GM19099 (cell line): ENCODE results near the gene GTF2F1.

Source experiments
- POLR2A ChIP-seq: IDR thresholded peaks from 3 replicates; pipeline ENCODE4 v1.6.1; 2011; ENCODE audit warnings: low read depth; ENCODE audit not compliant: insufficient read length; ENCODE audit errors: extremely low read depth

GTF2F1 gene

DNA sequence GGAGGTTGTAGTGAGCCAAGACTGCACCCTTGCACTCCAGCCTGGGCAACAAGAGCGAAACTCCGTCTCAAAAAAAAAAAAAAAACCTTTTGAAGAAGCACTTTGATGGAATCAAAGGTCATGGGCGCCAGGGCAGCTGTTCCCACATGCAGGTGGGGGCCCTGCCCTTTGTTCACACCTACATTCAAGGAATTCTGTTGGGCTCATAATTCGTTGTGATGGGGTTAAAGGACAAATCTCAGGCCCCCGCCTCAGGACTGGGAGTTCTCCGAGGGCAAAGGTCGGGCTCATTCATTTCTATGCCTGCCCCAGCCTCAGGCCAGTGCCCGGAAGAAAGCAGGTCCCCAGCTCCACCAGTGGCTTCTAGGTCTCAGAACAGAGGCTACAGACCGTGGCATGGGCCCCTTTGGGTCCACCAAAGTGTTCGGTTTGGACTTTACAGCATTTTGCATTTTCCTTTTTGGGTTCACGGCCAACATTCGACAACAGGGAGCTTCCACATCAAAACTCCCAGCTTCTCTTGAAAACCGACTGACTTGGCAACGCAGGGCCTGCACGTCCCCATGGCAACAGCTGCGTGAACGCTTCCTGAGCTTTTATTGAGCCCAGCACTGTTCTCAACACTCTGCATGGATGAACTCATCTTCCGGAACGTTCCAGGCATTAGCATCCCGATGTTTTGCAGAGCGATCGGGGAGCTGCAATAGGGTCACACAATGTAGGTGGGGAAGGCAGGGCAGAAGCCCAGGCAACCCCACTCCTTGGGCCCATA, 10.1 kb upstream of the GTF2F1 start:
- no peak for TF ChIP-seq POLR2A

DNA sequence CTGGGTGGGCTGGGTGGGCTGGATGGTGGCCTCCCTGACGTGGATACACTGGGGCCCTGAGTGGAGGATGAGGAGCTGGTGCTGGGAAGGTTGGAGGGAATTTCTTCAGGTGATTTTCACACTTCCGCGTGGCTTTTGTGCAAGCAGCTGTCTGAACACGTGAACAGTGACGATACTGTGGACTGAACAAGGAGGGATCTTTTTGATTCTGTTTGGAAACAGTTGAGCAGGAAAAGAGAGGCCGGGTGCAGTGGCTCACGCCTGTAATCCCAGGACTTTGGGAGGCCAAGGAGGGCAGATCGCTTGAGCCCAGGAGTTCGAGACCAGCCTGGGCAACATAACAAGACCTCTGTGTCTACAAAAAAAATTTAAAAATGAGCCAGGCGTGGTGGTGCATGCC, 9.1 kb upstream of the GTF2F1 start:
- TF ChIP-seq POLR2A = no peak

DNA sequence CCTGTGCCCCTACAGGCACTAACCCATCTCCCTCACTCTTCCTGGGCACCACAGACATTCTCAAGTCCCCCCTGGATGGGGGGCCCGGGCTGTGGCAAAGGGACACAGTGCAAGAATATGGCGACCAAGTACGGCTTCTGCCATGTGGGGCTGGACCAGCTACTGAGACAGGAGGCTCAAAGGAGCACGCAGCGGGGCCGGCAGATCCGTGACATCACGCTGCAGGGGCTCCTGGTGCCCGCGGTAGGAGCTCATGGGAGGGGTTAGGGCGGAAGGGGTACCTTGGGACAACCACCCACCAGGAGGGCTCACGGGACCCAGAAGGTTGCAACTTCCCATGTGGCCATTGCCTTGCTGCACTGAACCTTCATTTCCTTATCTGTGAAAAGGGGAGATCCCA, 3.3 kb upstream of the GTF2F1 start:
- no peak for TF ChIP-seq POLR2A

DNA sequence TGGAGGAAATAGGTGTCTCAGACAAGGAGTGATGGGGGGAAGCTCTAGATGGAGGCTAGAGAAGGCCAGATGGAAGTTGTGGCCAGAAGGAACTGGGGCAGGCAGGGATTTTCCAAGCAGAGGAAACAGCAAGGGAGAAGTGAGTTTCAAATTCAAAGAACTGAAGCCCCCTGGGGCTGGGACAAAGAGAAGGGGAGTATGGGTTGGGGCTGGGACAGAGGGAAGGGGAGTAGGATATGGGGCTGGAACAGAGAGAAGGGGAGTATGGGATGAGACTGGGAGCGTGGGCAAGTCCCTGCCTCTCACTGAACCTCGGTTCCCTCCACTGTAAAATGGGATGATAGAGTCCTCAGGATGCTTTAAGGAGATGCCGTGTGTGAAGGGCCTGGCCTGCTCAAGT, 1.9 kb upstream of the GTF2F1 start:
- TF ChIP-seq POLR2A = no peak

DNA sequence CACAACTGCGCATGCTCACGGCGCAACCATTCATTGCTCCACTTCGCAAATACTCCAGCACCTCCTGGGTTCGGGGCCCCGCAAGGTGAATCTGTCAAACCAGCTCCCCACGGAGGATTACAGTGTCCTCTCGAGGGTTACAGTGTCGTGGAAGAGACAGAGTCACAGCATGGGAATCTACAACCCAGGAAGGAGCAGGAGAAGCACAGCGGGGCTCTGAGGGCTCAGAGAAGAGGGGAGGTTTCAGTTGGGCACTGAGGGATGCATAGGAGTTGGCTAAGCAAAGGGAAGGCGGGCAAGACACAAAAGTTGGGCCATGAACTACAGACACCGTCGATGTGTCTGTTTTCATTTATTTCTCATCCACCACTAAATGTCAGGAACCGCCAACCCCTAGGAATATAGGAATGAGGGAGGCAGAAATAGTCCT, 1.0 kb upstream of the GTF2F1 start:
- no peak for TF ChIP-seq POLR2A

DNA sequence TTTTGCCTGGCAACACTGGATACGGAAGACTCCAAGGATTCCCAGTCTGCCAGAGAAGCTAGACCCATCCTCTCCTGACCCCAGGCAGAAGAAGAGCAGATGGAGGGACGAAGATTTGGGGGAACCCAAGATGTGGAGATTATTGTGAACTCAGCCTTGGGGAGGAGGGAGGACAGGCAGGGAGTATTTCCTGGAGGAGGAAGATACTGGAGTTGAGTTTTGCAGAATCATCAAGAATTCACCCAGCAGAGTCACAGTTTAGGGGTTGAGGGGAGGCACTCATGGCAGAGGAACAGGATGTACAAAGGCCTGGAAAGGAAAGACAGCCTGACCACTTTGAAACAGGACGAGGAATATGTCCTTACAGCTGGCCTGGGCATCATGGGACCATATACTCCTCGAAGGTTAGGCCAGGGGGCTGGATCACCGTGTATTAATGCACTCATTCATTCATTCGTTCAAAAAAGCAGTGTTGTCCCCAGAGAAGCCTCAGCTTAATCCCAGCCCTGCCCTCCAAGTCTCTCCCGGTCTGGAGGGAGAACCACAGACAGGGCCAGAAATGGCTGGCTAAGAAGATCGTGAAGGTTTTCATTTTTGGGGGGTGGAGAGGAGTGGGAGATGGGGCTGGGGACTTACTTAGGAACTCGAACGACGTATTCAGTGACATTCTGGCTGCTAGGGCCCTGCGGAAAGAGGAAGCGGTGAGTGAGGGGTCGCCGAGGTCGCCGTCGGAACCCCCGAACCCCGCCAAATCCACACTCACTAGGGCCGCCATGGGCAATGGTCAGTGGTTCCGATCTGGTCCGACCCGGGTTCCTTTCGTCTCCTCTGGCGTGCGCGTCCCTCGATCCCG, 517 bp downstream of the GTF2F1 start:
- no peak for TF ChIP-seq POLR2A

DNA sequence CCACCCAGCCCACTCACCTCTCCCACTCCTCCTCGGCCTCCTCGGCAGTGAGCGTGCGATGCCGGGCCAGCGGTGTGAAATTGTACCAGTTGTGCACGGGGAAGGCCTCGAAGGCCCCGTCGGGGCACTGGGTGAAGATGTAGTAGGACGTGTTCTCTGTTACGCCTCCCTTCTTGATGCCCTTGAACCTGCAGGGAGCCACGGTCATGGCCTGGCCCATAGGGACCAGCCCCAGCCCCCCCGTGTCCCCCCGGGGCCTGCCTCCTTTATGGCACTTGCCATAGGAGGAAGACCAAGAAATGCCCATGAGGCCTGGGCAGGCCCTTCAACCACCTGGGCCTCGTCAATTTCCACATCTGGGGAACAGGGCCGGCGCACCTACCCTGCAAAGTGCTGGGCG, 5.6 kb downstream of the GTF2F1 start:
- TF ChIP-seq POLR2A = no peak

DNA sequence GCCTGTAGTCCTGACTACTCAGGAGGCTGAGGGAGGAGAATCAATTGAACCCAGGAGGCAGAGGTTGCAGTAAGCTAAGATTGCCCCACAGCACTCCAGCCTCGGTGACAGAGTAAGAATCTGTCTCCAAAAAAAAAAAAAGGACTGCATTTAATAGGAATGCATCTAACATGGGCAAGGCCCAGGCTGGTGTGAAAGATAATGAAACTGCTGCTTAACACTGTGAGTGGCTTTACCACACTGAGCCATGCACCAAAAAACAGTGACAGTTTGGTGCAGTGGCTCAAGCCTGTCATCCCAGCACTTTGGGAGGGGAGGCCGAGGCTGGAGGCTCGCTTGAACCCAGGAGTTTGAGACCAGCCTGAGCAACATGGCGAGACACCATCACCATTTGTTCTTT, 8.6 kb downstream of the GTF2F1 start:
- TF ChIP-seq POLR2A = no peak

DNA sequence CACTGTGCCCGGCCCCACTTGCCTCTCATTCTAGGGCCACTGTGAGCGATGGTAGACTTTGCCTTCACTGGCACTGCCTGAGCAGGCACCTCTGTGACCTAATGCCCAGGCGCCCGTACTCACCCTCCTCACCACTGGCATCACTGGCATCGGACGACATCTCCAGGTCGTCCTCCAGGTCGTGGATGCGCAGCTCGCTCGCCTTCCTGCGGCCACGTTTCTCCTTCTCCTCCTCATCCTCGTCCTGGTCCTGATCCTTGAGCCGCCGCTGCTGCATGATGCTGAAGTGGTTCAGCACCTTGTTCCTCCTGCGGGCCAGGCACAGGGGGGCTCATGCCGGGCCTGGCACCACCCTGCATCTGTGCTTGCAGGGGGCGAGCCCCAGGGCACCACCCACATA, 9.8 kb downstream of the GTF2F1 start:
- TF ChIP-seq POLR2A = no peak

DNA sequence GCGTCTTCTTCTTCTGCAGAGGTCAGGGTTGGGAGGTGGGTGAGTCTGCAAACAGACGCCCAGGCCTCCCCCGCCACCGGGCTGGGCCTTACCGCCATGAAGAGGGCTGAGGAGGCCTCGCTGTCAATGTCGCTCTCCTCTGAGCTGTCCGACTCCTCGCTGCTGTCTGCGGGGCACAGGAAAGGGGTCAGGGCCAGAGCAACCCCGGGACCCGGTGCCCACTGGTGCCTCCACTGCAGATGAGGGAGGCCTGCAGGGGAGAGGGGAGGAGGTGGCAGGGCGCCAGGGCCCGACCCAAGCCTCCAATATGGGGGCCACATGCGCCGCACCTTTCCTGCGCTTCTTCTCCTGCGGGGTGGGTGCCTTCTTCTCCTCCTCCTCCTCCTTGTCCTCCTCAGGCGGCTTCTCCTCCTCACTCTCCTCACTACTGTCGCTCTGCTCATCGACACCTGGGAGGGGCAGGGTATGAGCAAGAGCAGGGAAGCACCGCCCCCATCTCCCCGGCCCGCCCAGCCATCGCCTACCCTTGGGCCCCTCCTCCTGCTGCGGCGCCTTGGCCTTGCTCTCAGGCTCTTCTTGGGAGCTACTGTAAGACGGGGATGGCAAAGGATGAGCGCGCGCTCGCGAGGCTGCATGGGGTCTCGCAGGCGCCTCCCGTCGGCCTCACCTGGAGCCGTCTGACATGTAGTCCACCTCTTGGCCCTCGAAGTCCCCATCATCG, 11.8 kb downstream of the GTF2F1 start:
- no peak for TF ChIP-seq POLR2A

DNA sequence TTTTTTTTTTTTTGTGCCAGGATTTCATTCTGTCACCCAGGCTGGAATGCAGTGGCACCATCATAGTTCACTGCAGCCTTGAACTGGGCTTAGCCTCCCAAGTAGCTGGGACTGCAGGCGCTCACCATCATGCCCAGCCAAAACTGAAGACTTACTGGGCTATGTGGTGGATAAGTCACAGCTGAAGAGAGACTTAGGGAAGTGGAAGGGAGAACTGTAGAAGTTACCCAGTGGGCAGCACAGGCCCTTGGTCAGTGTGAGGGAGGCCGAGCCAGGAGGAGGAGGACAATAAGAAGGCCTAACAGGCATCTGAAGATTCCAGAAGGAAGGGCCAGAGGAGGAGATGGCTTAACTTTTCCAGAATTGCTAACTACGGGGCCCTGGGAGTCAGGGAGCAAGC, 13.2 kb downstream of the GTF2F1 start:
- no peak for TF ChIP-seq POLR2A

DNA sequence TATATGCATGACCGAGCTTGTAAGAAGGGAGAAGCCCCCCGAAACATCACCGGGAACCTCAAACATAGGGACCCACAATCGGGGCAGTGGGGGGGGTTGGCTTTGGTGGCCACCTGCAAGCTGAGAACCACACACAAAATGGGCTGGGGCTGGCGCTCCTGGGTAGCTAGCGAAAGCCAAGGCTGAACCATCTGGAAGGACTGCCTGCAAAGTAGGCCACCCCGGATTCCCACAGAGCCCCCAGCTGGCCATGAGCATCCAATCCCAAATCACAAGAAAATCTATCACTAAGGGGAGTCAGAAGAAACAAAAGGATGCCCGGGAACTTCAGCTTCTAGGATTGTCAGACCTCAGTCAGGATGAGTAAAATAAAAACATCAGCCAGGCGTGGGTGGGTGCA, 14.5 kb downstream of the GTF2F1 start:
- no peak for TF ChIP-seq POLR2A

DNA sequence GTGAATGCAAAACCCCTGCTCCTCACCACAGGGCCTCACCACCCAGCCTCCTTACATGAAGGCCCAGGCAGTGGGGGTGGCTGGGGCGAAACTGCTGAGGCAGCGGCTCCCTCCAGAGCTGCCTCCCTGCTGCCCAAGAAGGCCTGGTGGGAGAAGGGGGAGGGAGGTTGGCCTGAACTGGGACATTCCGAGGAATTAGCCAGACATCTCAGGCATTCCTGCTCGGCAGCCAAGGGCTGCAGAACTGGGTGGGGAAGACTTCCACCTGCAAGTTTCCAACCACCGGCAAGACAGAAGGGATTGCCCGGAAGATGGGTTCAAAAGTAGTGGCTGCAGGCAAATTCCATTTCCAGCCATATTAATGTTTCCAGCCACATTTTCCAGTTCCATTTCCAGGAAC, 14.9 kb downstream of the GTF2F1 start:
- TF ChIP-seq POLR2A = no peak

DNA sequence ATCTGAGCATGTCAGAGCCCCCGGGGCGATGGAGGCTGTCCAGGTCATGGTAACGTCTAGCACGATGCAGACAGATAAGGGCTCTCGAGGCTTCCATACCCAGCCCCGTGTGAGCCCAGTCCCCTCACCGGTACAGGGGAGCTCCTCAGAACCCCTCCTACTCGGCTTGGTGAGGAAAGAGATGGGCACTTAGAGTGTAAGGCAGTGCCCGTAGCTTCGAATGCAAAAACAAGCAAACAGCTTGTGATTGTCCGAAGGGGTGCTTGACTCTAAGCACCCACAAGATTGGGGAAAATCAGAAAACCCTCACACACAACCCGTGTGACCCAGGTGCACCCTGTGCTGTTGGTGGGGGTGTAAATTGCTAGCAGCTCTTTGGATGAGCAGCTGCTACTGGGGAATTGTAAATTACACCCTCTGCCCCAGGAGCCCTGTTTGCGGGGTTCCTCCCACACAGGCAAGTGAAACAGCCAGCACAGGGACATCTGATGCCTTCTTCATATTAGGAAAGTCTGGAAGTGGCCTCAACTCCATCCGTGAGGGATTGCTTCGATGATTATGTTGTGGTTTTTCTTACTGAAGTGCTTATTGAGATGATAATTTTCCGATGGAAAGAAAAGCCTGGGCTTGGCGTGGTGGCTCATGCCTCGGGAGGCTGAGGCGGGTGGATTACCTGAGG, 16.3 kb downstream of the GTF2F1 start:
- TF ChIP-seq POLR2A = no peak
